GM12892 (cell line): ENCODE measurements around the gene WBP2NL.
A peak's percentile ranks its signal among the peaks of the same experiment; 100 is the strongest.

Source experiments
- DNase-seq: peaks from one replicate; pipeline ENCODE4 v3.0.0; 2011; ENCODE audit not compliant: insufficient read length
- FAIRE-seq: peaks from 2 replicates; lab custom pipeline; 2011; peaks lifted over from hg19 to GRCh38; lab: Jason Lieb, UNC
- POLR2A ChIP-seq: IDR thresholded peaks from 2 replicates; pipeline ENCODE4 v1.6.1; 2011; ENCODE audit warnings: low read depth, low read length, control low read depth
- POLR2AphosphoS5 ChIP-seq: IDR thresholded peaks from 2 replicates; pipeline ENCODE4 v1.6.1; 2011; ENCODE audit warnings: low read depth, low read length, control low read depth
- TAF1 ChIP-seq: IDR thresholded peaks from 2 replicates; pipeline ENCODE4 v1.6.1; 2011; ENCODE audit warnings: low read depth, mild to moderate bottlenecking, control low read depth, low read length, borderline replicate concordance

Gene WBP2NL

DNA sequence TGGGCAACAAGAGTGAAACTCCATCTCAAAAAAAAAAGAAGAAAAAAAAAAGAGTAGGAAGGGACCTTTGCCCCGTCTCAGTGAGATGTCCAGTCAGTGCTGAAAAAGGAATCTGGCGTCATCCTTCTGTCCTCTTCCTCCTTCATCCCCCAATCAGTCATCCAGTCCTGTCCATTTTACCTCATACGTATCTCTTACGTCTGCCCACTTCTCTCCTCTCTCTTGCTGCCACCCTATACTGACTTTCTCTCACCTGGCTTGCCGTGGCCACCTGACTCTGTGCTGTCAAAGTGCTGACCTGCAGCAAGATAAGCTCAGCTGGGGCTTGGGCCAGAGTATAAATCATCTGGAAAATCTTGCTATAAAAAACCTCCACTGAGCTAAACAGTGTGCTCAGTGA lies 15.7 kb upstream of the WBP2NL start:
- FAIRE-seq, result no peak
- no peak for DNase-seq
- TF ChIP-seq POLR2AphosphoS5, result no peak

- no peak for DNase-seq
- FAIRE-seq, result peak; percentile 56
- no peak for TF ChIP-seq TAF1
- no peak for TF ChIP-seq POLR2A
- no peak for TF ChIP-seq POLR2AphosphoS5
These were observed 14.8 kb upstream of the WBP2NL start for GRCh38 chr22:41983513-41984405.

- TF ChIP-seq TAF1, result no peak
- no peak for TF ChIP-seq POLR2A
- no peak for TF ChIP-seq POLR2AphosphoS5
- no peak for FAIRE-seq
- DNase-seq, result no peak
These were observed 11.3 kb upstream of the WBP2NL start for GRCh38 chr22:41987276-41987675.

- no peak for DNase-seq
- no peak for FAIRE-seq
- TF ChIP-seq POLR2AphosphoS5 (no peak), POLR2A (no peak), TAF1 (no peak)
These were observed 9.3 kb upstream of the WBP2NL start for GRCh38 chr22:41989246-41989645.

DNA sequence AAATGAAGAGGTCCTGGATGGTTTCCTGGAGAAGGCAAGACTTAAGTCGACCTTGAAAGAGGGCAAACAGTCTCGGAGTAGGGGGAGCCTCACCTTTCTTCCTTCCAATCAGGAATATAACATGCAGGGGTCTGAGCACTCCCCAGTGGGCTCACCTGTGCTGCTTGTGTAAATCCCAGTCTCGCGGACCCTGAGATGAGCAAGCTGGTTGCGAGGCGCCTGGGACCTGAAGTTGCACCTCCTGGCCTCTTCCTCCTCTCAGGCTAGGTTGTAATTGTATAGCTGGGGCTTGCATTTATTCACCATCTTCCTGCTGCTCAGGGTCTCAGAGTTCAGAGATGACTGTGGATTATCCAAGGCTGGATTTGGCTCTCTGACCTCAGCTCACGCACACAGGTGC lies 7.5 kb upstream of the WBP2NL start:
- no peak for FAIRE-seq
- DNase-seq, result no peak

DNA sequence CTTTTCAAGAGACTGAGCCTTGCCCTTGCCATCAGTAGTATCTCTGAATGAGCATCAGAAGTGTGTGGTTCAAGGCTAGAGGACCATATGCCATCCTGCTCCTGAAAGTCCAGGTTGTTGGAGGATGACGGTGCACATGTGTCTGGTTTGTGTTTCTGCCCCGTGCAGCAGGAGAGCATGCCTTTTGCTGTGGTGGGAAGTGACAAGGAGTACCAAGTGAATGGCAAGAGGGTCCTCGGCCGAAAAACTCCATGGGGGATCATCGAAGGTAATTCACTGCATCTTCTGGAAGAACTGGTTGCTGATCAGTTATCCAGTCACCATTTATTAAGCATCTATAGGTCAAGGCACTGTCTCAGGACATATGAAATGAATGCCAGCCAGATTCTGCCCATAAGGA lies 6.1 kb upstream of the WBP2NL start:
- TF ChIP-seq POLR2AphosphoS5, result no peak
- no peak for TF ChIP-seq POLR2A
- no peak for TF ChIP-seq TAF1
- FAIRE-seq (peak; percentile 9), DNase-seq (no peak)

More for the DNA sequence above, 7.5 kb upstream of the WBP2NL start:
- TF ChIP-seq POLR2A, result no peak
- TF ChIP-seq POLR2AphosphoS5, result no peak
- TF ChIP-seq TAF1, result no peak

GRCh38 chr22:41995211-41995610 lies 3.4 kb upstream of the WBP2NL start:
- no peak for TF ChIP-seq TAF1
- no peak for TF ChIP-seq POLR2AphosphoS5
- TF ChIP-seq POLR2A, result no peak
- DNase-seq (no peak), FAIRE-seq (peak; percentile 82)

DNA sequence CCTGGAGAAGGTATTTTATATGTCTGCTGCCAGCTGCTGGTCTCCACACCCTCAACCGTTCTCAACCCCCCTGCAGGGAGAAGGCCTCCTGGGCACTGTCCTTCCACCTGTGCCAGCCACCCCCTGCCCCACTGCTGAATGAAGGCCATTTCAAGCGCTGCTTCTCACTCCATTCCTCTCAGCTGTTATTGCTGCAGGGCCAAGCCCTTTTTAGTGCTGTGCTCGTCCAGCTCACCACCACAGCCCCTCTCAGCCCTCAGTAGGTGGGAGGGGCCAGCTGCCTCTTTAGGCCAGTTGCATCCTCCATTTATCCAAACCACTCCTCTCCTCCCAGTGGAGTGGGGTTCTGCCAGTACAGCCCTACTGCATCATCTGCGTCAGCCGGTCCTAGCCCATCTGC lies 1.8 kb upstream of the WBP2NL start:
- DNase-seq, result no peak
- no peak for TF ChIP-seq POLR2A
- TF ChIP-seq POLR2AphosphoS5, result no peak
- TF ChIP-seq TAF1, result no peak
- FAIRE-seq, result no peak

DNA sequence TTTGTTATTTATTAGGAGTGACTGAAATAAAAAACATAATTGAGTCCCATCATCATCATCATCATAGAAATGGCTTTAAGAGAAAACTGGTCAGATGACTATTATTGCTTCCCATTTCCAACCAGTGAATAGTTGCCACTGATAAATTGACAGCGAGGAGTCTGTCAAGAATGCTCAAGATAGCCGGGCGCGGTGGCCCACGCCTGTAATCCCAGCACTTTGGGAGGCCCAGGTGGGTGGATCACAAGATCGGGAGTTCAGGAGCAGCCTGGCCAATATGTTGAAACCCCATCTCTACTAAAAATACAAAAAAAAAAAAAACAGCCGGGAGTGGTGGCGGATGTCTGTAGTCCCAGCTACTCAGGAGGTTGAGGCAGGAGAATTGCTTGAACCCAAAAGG lies 1.9 kb downstream of the WBP2NL start:
- DNase-seq (no peak), FAIRE-seq (no peak)
- no peak for TF ChIP-seq POLR2AphosphoS5
- TF ChIP-seq POLR2A, result no peak
- TF ChIP-seq TAF1, result no peak

DNA sequence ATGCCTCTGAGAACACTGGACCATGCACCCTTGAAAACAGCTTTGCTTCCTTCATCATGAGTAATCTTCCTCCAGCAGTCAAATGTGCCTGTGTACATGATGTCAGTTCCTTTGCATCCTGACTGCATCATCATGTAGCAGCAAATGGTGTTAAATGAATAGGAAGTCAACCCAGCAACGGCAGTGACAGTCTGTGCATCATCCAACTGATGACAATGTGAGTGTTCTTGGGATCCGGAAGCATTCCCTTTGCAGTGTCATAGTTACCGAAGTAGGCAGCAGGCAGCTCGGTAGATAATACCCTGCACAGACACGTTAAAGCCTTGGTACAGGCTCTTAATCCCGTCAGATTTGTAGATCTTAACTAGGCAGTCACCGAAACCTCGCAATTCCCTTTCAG lies 2.5 kb downstream of the WBP2NL start:
- TF ChIP-seq TAF1, result no peak
- DNase-seq, result no peak
- FAIRE-seq, result no peak

- DNase-seq (no peak), FAIRE-seq (no peak)
- TF ChIP-seq POLR2AphosphoS5 (no peak), TAF1 (no peak), POLR2A (no peak)
These were observed 3.1 kb downstream of the WBP2NL start for GRCh38 chr22:42001706-42002105.

GRCh38 chr22:42007922-42008321 lies 9.3 kb downstream of the WBP2NL start:
- no peak for FAIRE-seq
- TF ChIP-seq POLR2A (no peak), TAF1 (no peak), POLR2AphosphoS5 (no peak)

DNA sequence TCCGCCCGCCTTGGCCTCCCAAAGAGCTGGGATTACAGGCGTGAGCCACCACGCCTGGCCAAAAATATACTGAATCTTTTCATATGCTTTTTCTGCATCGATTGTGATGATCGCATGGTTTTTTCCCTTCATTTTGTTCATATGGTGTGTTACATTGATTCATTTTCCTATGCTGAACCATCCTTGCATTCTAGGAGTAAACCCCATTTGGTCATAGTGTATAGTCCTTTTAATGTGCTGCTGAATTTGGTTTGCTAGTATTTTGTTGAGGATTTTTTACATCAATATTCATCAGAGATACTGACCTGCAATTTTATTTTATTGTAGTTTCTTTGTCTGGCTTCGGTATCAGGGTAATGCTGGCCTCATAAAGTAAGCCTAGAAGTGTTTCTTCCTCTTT lies 12.2 kb downstream of the WBP2NL start:
- TF ChIP-seq POLR2AphosphoS5, result no peak
- no peak for TF ChIP-seq POLR2A
- no peak for TF ChIP-seq TAF1
- FAIRE-seq (no peak), DNase-seq (no peak)

More at GRCh38 chr22:42007922-42008321, 9.3 kb downstream of the WBP2NL start:
- DNase-seq, result no peak
